Fibroblast of lung (primary cell): Measurements from ENCODE around the gene NHSL1.

Experiments
- CTCF ChIP-seq, 2 donors: IDR thresholded peaks in 1 of 2; conservative IDR thresholded peaks in 1 of 2; 1 replicate in 1 of 2; 2 replicates in 1 of 2; pipeline ENCODE4 v1.5.1; 2011 to 2012; ENCODE audit warnings: low read length in 2 of 2, control low read depth in 1 of 2, inconsistent platforms in 1 of 2, low read depth in 1 of 2, mild to moderate bottlenecking in 1 of 2
- EZH2 ChIP-seq: IDR thresholded peaks from 2 replicates; pipeline ENCODE4 v1.5.1; 2012; ENCODE audit warnings: low read length, control low read depth, mild to moderate bottlenecking; ENCODE audit errors: missing control alignments

- TF ChIP-seq EZH2 (no peak), CTCF (conservative IDR thresholded peaks at IDR 0.05 in 1 of 2, IDR thresholded peaks at IDR 0.05 in 1 of 2; ENCODE audit: low read depth in 1 of 2, low read length in 2 of 2) (no peak)
Observed at GRCh38 chr6:138429761-138430160, 69.5 kb downstream of the NHSL1 start.
